Measurements from ENCODE around the gene DHDDS. TPM values are rescaled to one million over a fixed set of nuclear protein-coding genes. Genes with fewer than 3 reads are reported as not detected.

Gene DHDDS
- total and polyA plus RNA-seq, 2 of the 13 experiments (the other 11 are each of a cell fraction or from before 2014, with no cell fraction given): 18.9 to 28.3 TPM

DNA sequence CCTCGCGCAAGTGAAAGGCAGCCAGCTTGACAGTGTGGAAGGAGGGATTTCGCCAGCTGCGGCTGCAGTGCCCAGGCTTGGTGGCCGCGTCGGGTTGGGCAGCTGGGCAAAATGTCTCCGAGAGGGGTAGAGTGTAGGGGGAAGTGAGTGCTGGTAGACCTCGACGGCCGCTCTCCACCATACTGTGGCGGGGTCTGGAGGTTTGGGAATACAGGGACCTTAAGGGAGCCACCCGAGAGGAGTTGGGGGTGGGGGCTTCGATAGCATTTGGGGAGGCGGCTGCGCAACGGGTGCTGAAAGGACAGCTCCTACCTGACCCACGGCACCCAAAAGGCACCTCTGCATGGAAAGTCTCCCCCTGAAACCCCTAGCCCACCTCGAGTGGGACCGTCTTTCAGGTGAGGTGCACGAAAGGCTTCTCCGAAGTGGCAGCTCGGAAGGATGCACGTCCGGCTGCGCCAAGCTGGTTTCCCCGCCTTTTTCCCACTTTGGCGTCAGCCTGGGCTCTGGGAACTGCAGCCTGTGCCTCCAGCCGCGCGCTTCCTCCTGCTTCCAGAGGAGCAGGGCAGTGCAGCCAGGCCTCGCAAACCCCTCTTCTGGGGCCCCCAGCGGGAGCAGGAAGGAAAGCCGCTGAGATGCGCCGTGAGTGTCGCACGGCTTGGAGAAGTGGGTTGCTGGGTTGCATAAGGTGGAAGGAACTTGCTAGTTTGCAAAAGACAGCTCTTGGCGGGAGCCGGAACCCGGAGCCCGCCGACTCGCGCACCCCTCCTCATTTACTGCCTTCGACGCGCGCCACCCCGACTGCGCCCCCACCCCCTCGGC, 39.6 kb downstream of the DHDDS start (continued):
- TF ChIP-seq, protein P1, sequence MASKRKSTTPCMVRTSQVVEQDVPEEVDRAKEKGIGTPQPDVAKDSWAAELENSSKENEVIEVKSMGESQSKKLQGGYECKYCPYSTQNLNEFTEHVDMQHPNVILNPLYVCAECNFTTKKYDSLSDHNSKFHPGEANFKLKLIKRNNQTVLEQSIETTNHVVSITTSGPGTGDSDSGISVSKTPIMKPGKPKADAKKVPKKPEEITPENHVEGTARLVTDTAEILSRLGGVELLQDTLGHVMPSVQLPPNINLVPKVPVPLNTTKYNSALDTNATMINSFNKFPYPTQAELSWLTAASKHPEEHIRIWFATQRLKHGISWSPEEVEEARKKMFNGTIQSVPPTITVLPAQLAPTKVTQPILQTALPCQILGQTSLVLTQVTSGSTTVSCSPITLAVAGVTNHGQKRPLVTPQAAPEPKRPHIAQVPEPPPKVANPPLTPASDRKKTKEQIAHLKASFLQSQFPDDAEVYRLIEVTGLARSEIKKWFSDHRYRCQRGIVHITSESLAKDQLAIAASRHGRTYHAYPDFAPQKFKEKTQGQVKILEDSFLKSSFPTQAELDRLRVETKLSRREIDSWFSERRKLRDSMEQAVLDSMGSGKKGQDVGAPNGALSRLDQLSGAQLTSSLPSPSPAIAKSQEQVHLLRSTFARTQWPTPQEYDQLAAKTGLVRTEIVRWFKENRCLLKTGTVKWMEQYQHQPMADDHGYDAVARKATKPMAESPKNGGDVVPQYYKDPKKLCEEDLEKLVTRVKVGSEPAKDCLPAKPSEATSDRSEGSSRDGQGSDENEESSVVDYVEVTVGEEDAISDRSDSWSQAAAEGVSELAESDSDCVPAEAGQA (IDR thresholded peaks at IDR 0.05; ENCODE audit: low read depth): no peak
- TF ChIP-seq, protein P1 (CRISPR knock-in tag; IDR thresholded peaks at IDR 0.05; ENCODE audit: borderline replicate concordance): no peak
- no peak for TF ChIP-seq ATF7 (IDR thresholded peaks at IDR 0.05)
- no peak for TF ChIP-seq ATF7 (CRISPR knock-in tag; IDR thresholded peaks at IDR 0.05)
- 0 out of 2 replicates have a peak, but pooled peaks have one; percentile 29 for TF ChIP-seq ZNF33B (CRISPR knock-in tag; IDR thresholded peaks at IDR 0.05)
- no peak for TF ChIP-seq SNRNP70 (IDR thresholded peaks at IDR 0.05; ENCODE audit: low read depth, low read length)
- TF ChIP-seq SRSF9 (IDR thresholded peaks at IDR 0.05; ENCODE audit: borderline replicate concordance, insufficient read depth, low read depth, low read length, poor library complexity, severe bottlenecking): no peak
- TF ChIP-seq ZEB1 (IDR thresholded peaks at IDR 0.05; ENCODE audit: insufficient replicate concordance, low read depth): no peak
- TF ChIP-seq, protein P2, sequence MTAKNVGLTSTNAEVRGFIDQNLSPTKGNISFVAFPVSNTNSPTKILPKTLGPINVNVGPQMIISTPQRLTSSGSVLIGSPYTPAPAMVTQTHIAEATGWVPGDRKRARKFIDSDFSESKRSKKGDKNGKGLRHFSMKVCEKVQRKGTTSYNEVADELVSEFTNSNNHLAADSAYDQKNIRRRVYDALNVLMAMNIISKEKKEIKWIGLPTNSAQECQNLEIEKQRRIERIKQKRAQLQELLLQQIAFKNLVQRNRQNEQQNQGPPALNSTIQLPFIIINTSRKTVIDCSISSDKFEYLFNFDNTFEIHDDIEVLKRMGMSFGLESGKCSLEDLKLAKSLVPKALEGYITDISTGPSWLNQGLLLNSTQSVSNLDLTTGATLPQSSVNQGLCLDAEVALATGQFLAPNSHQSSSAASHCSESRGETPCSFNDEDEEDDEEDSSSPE (CRISPR knock-in tag; IDR thresholded peaks at IDR 0.05): peak; percentile 69
- peak; percentile 52; the same call in 1 of the 2 replicates for TF ChIP-seq ZNF326 (CRISPR knock-in tag; IDR thresholded peaks at IDR 0.05; ENCODE audit: borderline replicate concordance)
- TF ChIP-seq, protein P3, sequence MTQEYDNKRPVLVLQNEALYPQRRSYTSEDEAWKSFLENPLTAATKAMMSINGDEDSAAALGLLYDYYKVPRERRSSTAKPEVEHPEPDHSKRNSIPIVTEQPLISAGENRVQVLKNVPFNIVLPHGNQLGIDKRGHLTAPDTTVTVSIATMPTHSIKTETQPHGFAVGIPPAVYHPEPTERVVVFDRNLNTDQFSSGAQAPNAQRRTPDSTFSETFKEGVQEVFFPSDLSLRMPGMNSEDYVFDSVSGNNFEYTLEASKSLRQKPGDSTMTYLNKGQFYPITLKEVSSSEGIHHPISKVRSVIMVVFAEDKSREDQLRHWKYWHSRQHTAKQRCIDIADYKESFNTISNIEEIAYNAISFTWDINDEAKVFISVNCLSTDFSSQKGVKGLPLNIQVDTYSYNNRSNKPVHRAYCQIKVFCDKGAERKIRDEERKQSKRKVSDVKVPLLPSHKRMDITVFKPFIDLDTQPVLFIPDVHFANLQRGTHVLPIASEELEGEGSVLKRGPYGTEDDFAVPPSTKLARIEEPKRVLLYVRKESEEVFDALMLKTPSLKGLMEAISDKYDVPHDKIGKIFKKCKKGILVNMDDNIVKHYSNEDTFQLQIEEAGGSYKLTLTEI (CRISPR knock-in tag; conservative IDR thresholded peaks at IDR 0.05): no peak
- TF ChIP-seq, protein P4, sequence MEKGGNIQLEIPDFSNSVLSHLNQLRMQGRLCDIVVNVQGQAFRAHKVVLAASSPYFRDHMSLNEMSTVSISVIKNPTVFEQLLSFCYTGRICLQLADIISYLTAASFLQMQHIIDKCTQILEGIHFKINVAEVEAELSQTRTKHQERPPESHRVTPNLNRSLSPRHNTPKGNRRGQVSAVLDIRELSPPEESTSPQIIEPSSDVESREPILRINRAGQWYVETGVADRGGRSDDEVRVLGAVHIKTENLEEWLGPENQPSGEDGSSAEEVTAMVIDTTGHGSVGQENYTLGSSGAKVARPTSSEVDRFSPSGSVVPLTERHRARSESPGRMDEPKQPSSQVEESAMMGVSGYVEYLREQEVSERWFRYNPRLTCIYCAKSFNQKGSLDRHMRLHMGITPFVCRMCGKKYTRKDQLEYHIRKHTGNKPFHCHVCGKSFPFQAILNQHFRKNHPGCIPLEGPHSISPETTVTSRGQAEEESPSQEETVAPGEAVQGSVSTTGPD (CRISPR knock-in tag; IDR thresholded peaks at IDR 0.05): no peak
- TF ChIP-seq, protein P5, sequence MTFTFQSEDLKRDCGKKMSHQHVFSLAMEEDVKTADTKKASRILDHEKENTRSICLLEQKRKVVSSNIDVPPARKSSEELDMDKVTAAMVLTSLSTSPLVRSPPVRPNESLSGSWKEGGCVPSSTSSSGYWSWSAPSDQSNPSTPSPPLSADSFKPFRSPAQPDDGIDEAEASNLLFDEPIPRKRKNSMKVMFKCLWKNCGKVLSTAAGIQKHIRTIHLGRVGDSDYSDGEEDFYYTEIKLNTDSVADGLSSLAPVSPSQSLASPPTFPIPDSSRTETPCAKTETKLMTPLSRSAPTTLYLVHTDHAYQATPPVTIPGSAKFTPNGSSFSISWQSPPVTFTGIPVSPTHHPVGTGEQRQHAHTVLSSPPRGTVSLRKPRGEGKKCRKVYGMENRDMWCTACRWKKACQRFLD (CRISPR knock-in tag; IDR thresholded peaks at IDR 0.05; ENCODE audit: borderline replicate concordance): 0 out of 2 replicates have a peak, but pooled peaks have one; percentile 8
- TF ChIP-seq ZNF263 (CRISPR knock-in tag; IDR thresholded peaks at IDR 0.05): 0 out of 2 replicates have a peak, but pooled peaks have one; percentile 30
- TF ChIP-seq MAFK (conservative IDR thresholded peaks at IDR 0.05 in 1 of 2, IDR thresholded peaks at IDR 0.05 in 1 of 2; ENCODE audit: low read length in 2 of 2): no peak
